GM12875 (cell line): ENCODE measurements around the gene PSMA7.
"Not testable (repeated sequence)": the region's sequence is repeated elsewhere in the genome, so short reads cannot be mapped to it uniquely, and the experiment has no call there.

Experiments used
- H3K4me3 ChIP-seq: one replicate; pipeline ENCODE4 v1.5.1; 2011; ENCODE audit warnings: low read depth, low read length, control low read depth
- CTCF ChIP-seq: IDR thresholded peaks from 2 replicates; pipeline ENCODE4 v1.5.1; 2011; ENCODE audit warnings: low read depth, mild to moderate bottlenecking, control low read depth, inconsistent platforms, low read length, moderate library complexity, borderline replicate concordance; ENCODE audit not compliant: insufficient read depth

PSMA7 gene

GRCh38 chr20:62117658-62118057 is 25.5 kb downstream of the PSMA7 start:
- TF ChIP-seq CTCF = no peak

GRCh38 chr20:62117362-62117646 is 25.9 kb downstream of the PSMA7 start:
- no peak for TF ChIP-seq CTCF
- no peak overlapping the region for H3K4me3 ChIP-seq

More at GRCh38 chr20:62117658-62118057, 25.5 kb downstream of the PSMA7 start:
- H3K4me3 ChIP-seq = no peak overlapping the region

GRCh38 chr20:62116558-62117361 is 26.4 kb downstream of the PSMA7 start:
- H3K4me3 ChIP-seq = no peak overlapping the region
- no peak for TF ChIP-seq CTCF

GRCh38 chr20:62115800-62116407 is 27.3 kb downstream of the PSMA7 start:
- not testable (repeated sequence) for H3K4me3 ChIP-seq

GRCh38 chr20:62114894-62115293 is 28.3 kb downstream of the PSMA7 start:
- TF ChIP-seq CTCF = no peak
- H3K4me3 ChIP-seq = no peak overlapping the region

- no peak for TF ChIP-seq CTCF
- H3K4me3 ChIP-seq = no peak overlapping the region
Observed at GRCh38 chr20:62112368-62112767, 30.8 kb downstream of the PSMA7 start.

- no peak overlapping the region for H3K4me3 ChIP-seq
- no peak for TF ChIP-seq CTCF
Observed at GRCh38 chr20:62111148-62111547, 32.0 kb downstream of the PSMA7 start.
